WTC11 (cell line): ENCODE data around the gene RABIF. TPM values are rescaled to one million over a fixed set of nuclear protein-coding genes. Genes with fewer than 3 reads are reported as not detected.

Source experiments
- ATAC-seq: fragments of 200-7000 bp; cut with Tn5 transposase; 2 replicates; pipeline ENCODE4 v1.10.0; 2021; ENCODE audit warnings: mild to moderate bottlenecking, moderate library complexity
- CTCF ChIA-PET: fragments of 300-600 bp; sonication (Branson Sonifier 250); formaldehyde crosslinking; loops from one replicate; lab custom pipeline; 2021; ENCODE audit warnings: antibody characterized with exemption; lab: Charles Lee
- POLR2A ChIA-PET: fragments of 350-600 bp; sonication (Branson Sonifier 250); formaldehyde crosslinking; loops from one replicate; lab custom pipeline; 2021; ENCODE audit warnings: antibody characterized with exemption; lab: Charles Lee
- DNase-seq: peaks from one replicate; pipeline ENCODE4 v3.0.0; 2021; ENCODE audit warnings: low spot score
- H3K27ac Mint-ChIP-seq: 2 replicates; pipeline ENCODE4 v1.8.0; 2021; ENCODE audit warnings: mixed read lengths
- H3K27me3 Mint-ChIP-seq: 2 replicates; pipeline ENCODE4 v1.8.0; 2021; ENCODE audit warnings: low read depth, mild to moderate bottlenecking, moderate library complexity, mixed read lengths
- H3K36me3 Mint-ChIP-seq: 2 replicates; pipeline ENCODE4 v1.8.0; 2021; ENCODE audit warnings: mixed read lengths
- H3K4me1 Mint-ChIP-seq: 2 replicates; pipeline ENCODE4 v1.8.0; 2022; ENCODE audit warnings: mixed read lengths
- H3K4me3 Mint-ChIP-seq: 2 replicates; pipeline ENCODE4 v1.8.0; 2021; ENCODE audit warnings: mild to moderate bottlenecking, moderate library complexity, mixed read lengths
- H3K9me3 Mint-ChIP-seq: 2 replicates; pipeline ENCODE4 v1.8.0; 2021; ENCODE audit warnings: mixed read lengths
- ATF1 ChIP-seq: sonication (generic); formaldehyde crosslinking; IDR thresholded peaks from 2 replicates; pipeline ENCODE4 v1.8.1; 2023; ENCODE audit warnings: mild to moderate bottlenecking, moderate library complexity, missing genetic modification reagents
- CBFB ChIP-seq: sonication (generic); formaldehyde crosslinking; IDR thresholded peaks from 2 replicates; pipeline ENCODE4 v1.8.1; 2022; ENCODE audit warnings: mild to moderate bottlenecking, low read depth, missing genetic modification reagents
- CREM ChIP-seq: sonication (generic); formaldehyde crosslinking; IDR thresholded peaks from 2 replicates; pipeline ENCODE4 v1.8.1; 2022; ENCODE audit warnings: mild to moderate bottlenecking, missing genetic modification reagents, moderate library complexity
- ELF4 ChIP-seq: sonication (generic); formaldehyde crosslinking; IDR thresholded peaks from 2 replicates; pipeline ENCODE4 v1.8.1; 2022; ENCODE audit warnings: low read depth, mild to moderate bottlenecking, moderate library complexity, missing genetic modification reagents
- ESRRA ChIP-seq: sonication (generic); formaldehyde crosslinking; IDR thresholded peaks from 2 replicates; pipeline ENCODE4 v1.8.1; 2022; ENCODE audit warnings: mild to moderate bottlenecking, missing genetic modification reagents, borderline replicate concordance
- FOXK1 ChIP-seq: sonication (generic); formaldehyde crosslinking; IDR thresholded peaks from 2 replicates; pipeline ENCODE4 v1.8.0; 2022; ENCODE audit warnings: mild to moderate bottlenecking, moderate library complexity, missing genetic modification reagents
- FOXP1 ChIP-seq: sonication (generic); formaldehyde crosslinking; IDR thresholded peaks from 2 replicates; pipeline ENCODE4 v1.8.0; 2022; ENCODE audit warnings: missing genetic modification reagents, mild to moderate bottlenecking, moderate library complexity, borderline replicate concordance
- GTF2I ChIP-seq: fragments of 250-450 bp; sonication (Bioruptor Pico); conservative IDR thresholded peaks from 2 replicates; pipeline ENCODE4 v1.4.0; 2021; ENCODE audit warnings: mild to moderate bottlenecking
- JAZF1 ChIP-seq: fragments of 250-450 bp; sonication (Bioruptor Pico); IDR thresholded peaks from 2 replicates; pipeline ENCODE4 v1.9.0; 2021; ENCODE audit warnings: moderate library complexity, mild to moderate bottlenecking, inconsistent platforms
- MYBL2 ChIP-seq: sonication (generic); formaldehyde crosslinking; IDR thresholded peaks from 2 replicates; pipeline ENCODE4 v1.8.1; 2023; ENCODE audit warnings: mild to moderate bottlenecking, moderate library complexity, missing genetic modification reagents
- NFATC4 ChIP-seq: fragments of 250-450 bp; sonication (Bioruptor Pico); IDR thresholded peaks from 2 replicates; pipeline ENCODE4 v1.9.0; 2021; ENCODE audit warnings: mild to moderate bottlenecking
- NR1H2 ChIP-seq: sonication (generic); formaldehyde crosslinking; IDR thresholded peaks from 2 replicates; pipeline ENCODE4 v1.9.0; 2021; ENCODE audit warnings: mild to moderate bottlenecking, moderate library complexity, missing genetic modification reagents
- NR3C1 ChIP-seq: sonication (generic); formaldehyde crosslinking; conservative IDR thresholded peaks from 2 replicates; pipeline ENCODE4 v1.8.1; 2023; ENCODE audit warnings: low read depth, mild to moderate bottlenecking, missing genetic modification reagents
- RELA ChIP-seq: sonication (generic); formaldehyde crosslinking; IDR thresholded peaks from 2 replicates; pipeline ENCODE4 v1.8.1; 2022; ENCODE audit warnings: missing genetic modification reagents, mild to moderate bottlenecking, borderline replicate concordance
- SOX15 ChIP-seq: fragments of 250-450 bp; sonication (Bioruptor Pico); IDR thresholded peaks from 2 replicates; pipeline ENCODE4 v1.9.0; 2021; ENCODE audit warnings: mild to moderate bottlenecking
- SP1 ChIP-seq: sonication (generic); formaldehyde crosslinking; conservative IDR thresholded peaks from 2 replicates; pipeline ENCODE4 v1.8.1; 2022; ENCODE audit warnings: missing genetic modification reagents
- TEAD4 ChIP-seq: sonication (generic); formaldehyde crosslinking; IDR thresholded peaks from 2 replicates; pipeline ENCODE4 v1.8.0; 2022; ENCODE audit warnings: mild to moderate bottlenecking, missing genetic modification reagents
- TP53 ChIP-seq: sonication (generic); formaldehyde crosslinking; IDR thresholded peaks from 2 replicates; pipeline ENCODE4 v1.8.1; 2023; ENCODE audit warnings: mild to moderate bottlenecking, missing genetic modification reagents
- ZBTB21 ChIP-seq: sonication (generic); formaldehyde crosslinking; IDR thresholded peaks from 2 replicates; pipeline ENCODE4 v1.8.1; 2023; ENCODE audit warnings: mild to moderate bottlenecking, missing genetic modification reagents, borderline replicate concordance
- ZNF263 ChIP-seq: sonication (generic); formaldehyde crosslinking; IDR thresholded peaks from 2 replicates; pipeline ENCODE4 v1.8.1; 2022; ENCODE audit warnings: low read depth, mild to moderate bottlenecking, moderate library complexity, missing genetic modification reagents
- total RNA-seq: library from RNA; stranded (reverse); gene quantifications from 3 replicates; pipeline ENCODE4 v1.2.3, GENCODE V29; 2021
- TF ChIP-seq, protein P1 (sequence below): sonication (generic); formaldehyde crosslinking; IDR thresholded peaks from 2 replicates; pipeline ENCODE4 v1.8.1; 2023; ENCODE audit warnings: mild to moderate bottlenecking, missing genetic modification reagents, moderate library complexity
- TF ChIP-seq, protein P2 (sequence below): sonication (generic); formaldehyde crosslinking; IDR thresholded peaks from 2 replicates; pipeline ENCODE4 v1.8.0; 2022; ENCODE audit warnings: mild to moderate bottlenecking, missing genetic modification reagents
- TF ChIP-seq, protein P3 (sequence below): sonication (generic); formaldehyde crosslinking; IDR thresholded peaks from 2 replicates; pipeline ENCODE4 v1.8.1; 2022; ENCODE audit warnings: mild to moderate bottlenecking, moderate library complexity, missing genetic modification reagents
- TF ChIP-seq, protein P4 (sequence below): fragments of 250-450 bp; sonication (Bioruptor Pico); IDR thresholded peaks from 2 replicates; pipeline ENCODE4 v1.8.0; 2021; ENCODE audit warnings: mild to moderate bottlenecking
- TF ChIP-seq, protein P5 (sequence below): fragments of 250-450 bp; sonication (Bioruptor Pico); IDR thresholded peaks from 2 replicates; pipeline ENCODE4 v1.9.0; 2021; ENCODE audit warnings: mild to moderate bottlenecking
- TF ChIP-seq, protein P6 (sequence below): sonication (generic); formaldehyde crosslinking; IDR thresholded peaks from 2 replicates; pipeline ENCODE4 v1.8.1; 2022; ENCODE audit warnings: low read depth, mild to moderate bottlenecking, moderate library complexity, missing genetic modification reagents, borderline replicate concordance

Gene RABIF
- total RNA-seq, 1 experiment from 2014 or later: 6.6 TPM

DNA sequence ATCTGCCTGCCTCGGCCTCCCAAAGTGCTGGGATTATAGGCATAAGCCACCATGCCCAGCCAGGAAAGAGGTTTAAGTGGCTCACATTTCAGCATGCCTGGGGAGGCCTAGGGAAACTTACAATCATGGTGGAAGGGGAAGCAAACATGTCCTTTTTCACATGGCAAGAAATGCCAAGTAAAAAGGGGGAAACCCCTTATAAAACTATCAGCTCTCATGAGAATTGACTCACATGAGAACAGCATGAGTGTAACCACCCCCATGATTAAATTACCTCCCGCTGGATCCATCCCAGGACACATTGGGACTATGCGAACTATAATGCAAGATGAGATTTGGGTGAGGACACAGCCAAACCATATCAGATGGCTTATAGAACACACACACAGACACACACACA, 46.9 kb upstream of the RABIF start:
- DNase-seq: no peak
- ChIA-PET CTCF (no interaction called here), POLR2A (no interaction called here)
- Mint-ChIP-seq H3K36me3 (peaks cover 3% of the 10 kb centered on the region), H3K27ac (no peak overlapping the region), H3K4me1 (no peaks in the 10 kb centered on the region), H3K27me3 (peaks cover 16% of the 10 kb centered on the region), H3K9me3 (peaks cover 17% of the 10 kb centered on the region), H3K4me3 (no peak overlapping the region)
- ATAC-seq: no peak
- no peak for TF ChIP-seq RELA

DNA sequence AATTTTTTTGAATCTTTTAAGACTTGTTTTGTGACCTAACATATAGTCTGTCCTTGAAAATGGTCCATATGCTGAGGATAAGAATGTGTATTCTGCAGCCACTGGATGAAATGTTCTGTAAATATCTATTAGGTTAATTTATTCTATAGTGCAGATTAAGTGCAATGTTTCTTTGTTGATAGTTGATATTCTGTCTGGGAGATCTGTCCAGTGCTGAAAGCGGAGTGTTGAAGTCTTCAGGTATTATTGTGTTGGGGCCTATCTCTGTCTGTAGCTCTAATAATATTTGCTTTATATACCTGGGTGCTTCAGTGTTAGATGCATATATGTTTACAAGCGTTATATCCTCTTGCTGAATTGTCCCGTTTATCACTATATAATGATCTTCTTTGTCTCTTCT, 45.8 kb upstream of the RABIF start:
- ATAC-seq: no peak
- POLR2A ChIA-PET: no interaction called here
- H3K27me3 Mint-ChIP-seq: peaks cover 16% of the 10 kb centered on the region

DNA sequence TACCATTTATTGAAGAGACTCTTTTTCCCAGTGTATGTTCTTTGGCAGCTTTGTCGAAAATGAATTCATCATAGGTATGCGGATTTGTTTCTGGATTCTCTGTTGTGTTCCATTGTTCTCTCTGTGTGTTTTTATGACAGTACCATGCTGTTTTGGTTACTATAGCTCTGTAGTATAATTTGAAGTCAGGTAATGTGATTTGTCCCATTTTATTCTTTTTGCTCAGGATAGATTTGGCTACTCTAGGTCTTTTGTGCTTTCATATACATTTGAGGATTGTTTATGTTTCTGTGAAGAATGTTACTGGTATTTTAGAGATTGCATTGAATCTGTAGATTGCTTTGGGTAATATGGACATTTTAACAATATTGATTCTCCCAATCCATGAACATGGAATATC, 43.5 kb upstream of the RABIF start:
- Mint-ChIP-seq H3K36me3 (no peaks in the 10 kb centered on the region), H3K9me3 (peaks cover 17% of the 10 kb centered on the region), H3K27ac (no peak overlapping the region), H3K27me3 (peaks cover 16% of the 10 kb centered on the region), H3K4me1 (no peaks in the 10 kb centered on the region), H3K4me3 (no peak overlapping the region)
- DNase-seq (no peak), ATAC-seq (no peak)
- POLR2A ChIA-PET: no interaction called here
- CTCF ChIA-PET: no interaction called here
- TF ChIP-seq ELF4 (CRISPR knock-in tag): no peak
- no peak for TF ChIP-seq FOXK1 (CRISPR knock-in tag)
- TF ChIP-seq JAZF1: no peak
- TF ChIP-seq ATF1 (CRISPR knock-in tag): no peak
- TF ChIP-seq CREM (CRISPR knock-in tag): no peak
- TF ChIP-seq CBFB (CRISPR knock-in tag): no peak
- TF ChIP-seq TEAD4 (CRISPR knock-in tag): no peak
- TF ChIP-seq TP53: no peak
- TF ChIP-seq, protein P1, sequence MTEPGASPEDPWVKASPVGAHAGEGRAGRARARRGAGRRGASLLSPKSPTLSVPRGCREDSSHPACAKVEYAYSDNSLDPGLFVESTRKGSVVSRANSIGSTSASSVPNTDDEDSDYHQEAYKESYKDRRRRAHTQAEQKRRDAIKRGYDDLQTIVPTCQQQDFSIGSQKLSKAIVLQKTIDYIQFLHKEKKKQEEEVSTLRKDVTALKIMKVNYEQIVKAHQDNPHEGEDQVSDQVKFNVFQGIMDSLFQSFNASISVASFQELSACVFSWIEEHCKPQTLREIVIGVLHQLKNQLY (CRISPR knock-in tag): no peak
- TF ChIP-seq NFATC4 (CRISPR knock-in tag): no peak
- TF ChIP-seq, protein P2, sequence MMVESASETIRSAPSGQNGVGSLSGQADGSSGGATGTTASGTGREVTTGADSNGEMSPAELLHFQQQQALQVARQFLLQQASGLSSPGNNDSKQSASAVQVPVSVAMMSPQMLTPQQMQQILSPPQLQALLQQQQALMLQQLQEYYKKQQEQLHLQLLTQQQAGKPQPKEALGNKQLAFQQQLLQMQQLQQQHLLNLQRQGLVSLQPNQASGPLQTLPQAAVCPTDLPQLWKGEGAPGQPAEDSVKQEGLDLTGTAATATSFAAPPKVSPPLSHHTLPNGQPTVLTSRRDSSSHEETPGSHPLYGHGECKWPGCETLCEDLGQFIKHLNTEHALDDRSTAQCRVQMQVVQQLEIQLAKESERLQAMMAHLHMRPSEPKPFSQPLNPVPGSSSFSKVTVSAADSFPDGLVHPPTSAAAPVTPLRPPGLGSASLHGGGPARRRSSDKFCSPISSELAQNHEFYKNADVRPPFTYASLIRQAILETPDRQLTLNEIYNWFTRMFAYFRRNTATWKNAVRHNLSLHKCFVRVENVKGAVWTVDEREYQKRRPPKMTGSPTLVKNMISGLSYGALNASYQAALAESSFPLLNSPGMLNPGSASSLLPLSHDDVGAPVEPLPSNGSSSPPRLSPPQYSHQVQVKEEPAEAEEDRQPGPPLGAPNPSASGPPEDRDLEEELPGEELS (CRISPR knock-in tag): no peak
- TF ChIP-seq ESRRA (CRISPR knock-in tag): no peak
- TF ChIP-seq, protein P3, sequence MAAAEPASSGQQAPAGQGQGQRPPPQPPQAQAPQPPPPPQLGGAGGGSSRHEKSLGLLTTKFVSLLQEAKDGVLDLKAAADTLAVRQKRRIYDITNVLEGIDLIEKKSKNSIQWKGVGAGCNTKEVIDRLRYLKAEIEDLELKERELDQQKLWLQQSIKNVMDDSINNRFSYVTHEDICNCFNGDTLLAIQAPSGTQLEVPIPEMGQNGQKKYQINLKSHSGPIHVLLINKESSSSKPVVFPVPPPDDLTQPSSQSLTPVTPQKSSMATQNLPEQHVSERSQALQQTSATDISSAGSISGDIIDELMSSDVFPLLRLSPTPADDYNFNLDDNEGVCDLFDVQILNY (CRISPR knock-in tag): no peak
- TF ChIP-seq NR3C1 (CRISPR knock-in tag): no peak

More for the DNA sequence above, 45.8 kb upstream of the RABIF start:
- peaks cover 17% of the 10 kb centered on the region for H3K9me3 Mint-ChIP-seq
- no peak overlapping the region for H3K27ac Mint-ChIP-seq
- no peak overlapping the region for H3K4me3 Mint-ChIP-seq
- no peak for DNase-seq
- no peaks in the 10 kb centered on the region for H3K36me3 Mint-ChIP-seq
- no peaks in the 10 kb centered on the region for H3K4me1 Mint-ChIP-seq
- CTCF ChIA-PET: no interaction called here
- TF ChIP-seq, protein P4, sequence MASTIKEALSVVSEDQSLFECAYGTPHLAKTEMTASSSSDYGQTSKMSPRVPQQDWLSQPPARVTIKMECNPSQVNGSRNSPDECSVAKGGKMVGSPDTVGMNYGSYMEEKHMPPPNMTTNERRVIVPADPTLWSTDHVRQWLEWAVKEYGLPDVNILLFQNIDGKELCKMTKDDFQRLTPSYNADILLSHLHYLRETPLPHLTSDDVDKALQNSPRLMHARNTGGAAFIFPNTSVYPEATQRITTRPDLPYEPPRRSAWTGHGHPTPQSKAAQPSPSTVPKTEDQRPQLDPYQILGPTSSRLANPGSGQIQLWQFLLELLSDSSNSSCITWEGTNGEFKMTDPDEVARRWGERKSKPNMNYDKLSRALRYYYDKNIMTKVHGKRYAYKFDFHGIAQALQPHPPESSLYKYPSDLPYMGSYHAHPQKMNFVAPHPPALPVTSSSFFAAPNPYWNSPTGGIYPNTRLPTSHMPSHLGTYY (CRISPR knock-in tag): no peak
- TF ChIP-seq SP1: no peak
- TF ChIP-seq ZBTB21 (CRISPR knock-in tag): no peak
- TF ChIP-seq, protein P5, sequence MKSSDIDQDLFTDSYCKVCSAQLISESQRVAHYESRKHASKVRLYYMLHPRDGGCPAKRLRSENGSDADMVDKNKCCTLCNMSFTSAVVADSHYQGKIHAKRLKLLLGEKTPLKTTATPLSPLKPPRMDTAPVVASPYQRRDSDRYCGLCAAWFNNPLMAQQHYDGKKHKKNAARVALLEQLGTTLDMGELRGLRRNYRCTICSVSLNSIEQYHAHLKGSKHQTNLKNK (CRISPR knock-in tag): no peak
- TF ChIP-seq ZNF263 (CRISPR knock-in tag): no peak
- TF ChIP-seq, protein P1 (CRISPR knock-in tag): no peak
- TF ChIP-seq, protein P2 (CRISPR knock-in tag): no peak
- TF ChIP-seq FOXP1: no peak
- no peak for TF ChIP-seq MYBL2
- TF ChIP-seq NFATC4 (CRISPR knock-in tag): no peak
- TF ChIP-seq SOX15 (CRISPR knock-in tag): no peak
- no peak for TF ChIP-seq GTF2I (CRISPR knock-in tag)
- TF ChIP-seq, protein P6, sequence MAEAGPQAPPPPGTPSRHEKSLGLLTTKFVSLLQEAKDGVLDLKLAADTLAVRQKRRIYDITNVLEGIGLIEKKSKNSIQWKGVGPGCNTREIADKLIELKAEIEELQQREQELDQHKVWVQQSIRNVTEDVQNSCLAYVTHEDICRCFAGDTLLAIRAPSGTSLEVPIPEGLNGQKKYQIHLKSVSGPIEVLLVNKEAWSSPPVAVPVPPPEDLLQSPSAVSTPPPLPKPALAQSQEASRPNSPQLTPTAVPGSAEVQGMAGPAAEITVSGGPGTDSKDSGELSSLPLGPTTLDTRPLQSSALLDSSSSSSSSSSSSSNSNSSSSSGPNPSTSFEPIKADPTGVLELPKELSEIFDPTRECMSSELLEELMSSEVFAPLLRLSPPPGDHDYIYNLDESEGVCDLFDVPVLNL (CRISPR knock-in tag): no peak
- no peak for TF ChIP-seq NR1H2 (CRISPR knock-in tag)
